DMS53 treated with DMSO at 0.1 percent for 48 hours (cell line): Measurements from ENCODE around the gene FAT2.

ENCODE experiments used
- DNase-seq: peaks from one replicate; lab custom pipeline; 2025; ENCODE audit not compliant: unreplicated experiment; lab: John Stamatoyannopoulos, UW

Gene FAT2

GRCh38 chr5:151556806-151557205 lies 34.3 kb downstream of the FAT2 start:
- DNase-seq: no peak

- DNase-seq: no peak
These were observed 35.2 kb downstream of the FAT2 start for GRCh38 chr5:151555760-151556576.

GRCh38 chr5:151553695-151554094 lies 37.4 kb downstream of the FAT2 start:
- DNase-seq: no peak

- DNase-seq: no peak
These were observed 37.9 kb downstream of the FAT2 start for GRCh38 chr5:151553130-151553670.

- no peak for DNase-seq
These were observed 39.1 kb downstream of the FAT2 start for GRCh38 chr5:151551985-151552384.

GRCh38 chr5:151550146-151550545 lies 41.0 kb downstream of the FAT2 start:
- no peak for DNase-seq

GRCh38 chr5:151549713-151550112 lies 41.4 kb downstream of the FAT2 start:
- DNase-seq: no peak

- no peak for DNase-seq
These were observed 43.8 kb downstream of the FAT2 start for GRCh38 chr5:151547364-151547763.

- no peak for DNase-seq
These were observed 49.6 kb downstream of the FAT2 start for GRCh38 chr5:151541571-151541970.
